SHP77 (cell line): ENCODE data around the gene PICK1.

Experiments used
- DNase-seq, 2 experiments: peaks; one replicate each; lab custom pipeline; 2025; lab: John Stamatoyannopoulos, UW

Gene PICK1

DNA sequence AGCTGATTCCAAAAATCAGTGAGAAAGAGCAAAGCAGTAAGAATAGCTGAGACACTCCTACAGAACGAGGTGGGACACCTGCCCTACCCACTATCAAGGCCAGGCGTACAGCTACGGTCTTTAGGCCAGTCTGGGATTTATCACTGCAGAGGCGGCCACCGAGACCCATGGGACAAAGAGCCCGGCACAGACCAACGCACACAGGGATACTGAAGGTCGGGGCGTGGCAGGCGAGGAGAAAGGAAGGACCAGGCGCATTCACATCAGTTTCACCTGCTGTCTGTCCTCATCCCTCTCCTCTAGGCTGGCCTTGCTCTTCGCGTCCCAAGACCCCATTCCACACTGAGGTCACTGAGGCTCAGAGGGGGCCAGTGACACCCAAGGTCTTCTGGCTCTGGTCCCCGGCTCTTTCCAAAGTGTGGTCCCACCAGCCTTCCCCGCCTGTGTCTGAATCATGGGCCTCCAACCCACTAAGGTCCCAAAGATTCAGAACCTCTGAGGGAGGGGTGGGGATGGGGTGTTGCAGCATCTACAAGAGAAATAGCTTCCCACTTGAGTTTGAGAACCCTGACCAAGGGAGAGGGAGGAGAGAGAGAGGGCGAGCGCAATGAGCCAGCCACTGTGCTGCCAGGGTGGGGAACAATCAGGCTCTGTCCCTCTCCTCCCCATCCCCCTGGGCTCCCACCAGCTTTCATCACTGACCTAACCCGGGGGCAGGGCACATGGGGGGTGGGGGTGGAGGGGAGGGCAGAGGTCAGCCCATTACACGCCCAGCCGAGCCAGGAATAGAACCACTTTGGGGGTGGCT, 7.2 kb upstream of the PICK1 start:
- no peak for DNase-seq

DNA sequence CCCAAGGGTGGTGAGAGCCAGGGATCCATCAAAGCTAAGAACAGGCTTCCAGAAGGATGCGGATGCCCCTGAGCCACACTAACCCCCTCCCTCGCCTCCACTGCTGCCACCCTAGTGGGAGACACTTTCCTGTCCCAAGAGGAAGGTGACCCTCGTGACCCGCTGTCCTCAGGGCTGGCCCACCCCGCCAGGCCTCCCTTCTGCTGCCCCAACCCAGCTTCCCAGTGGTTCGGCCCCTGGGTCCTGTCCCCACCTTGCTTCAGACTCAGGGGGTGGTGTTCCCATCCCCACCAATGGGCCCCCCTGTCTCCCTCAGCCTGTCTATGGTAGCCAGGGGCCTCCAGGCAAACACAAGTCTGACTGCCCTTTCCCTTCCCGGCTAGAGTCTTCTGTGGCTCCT, 6.5 kb upstream of the PICK1 start:
- DNase-seq = no peak

DNA sequence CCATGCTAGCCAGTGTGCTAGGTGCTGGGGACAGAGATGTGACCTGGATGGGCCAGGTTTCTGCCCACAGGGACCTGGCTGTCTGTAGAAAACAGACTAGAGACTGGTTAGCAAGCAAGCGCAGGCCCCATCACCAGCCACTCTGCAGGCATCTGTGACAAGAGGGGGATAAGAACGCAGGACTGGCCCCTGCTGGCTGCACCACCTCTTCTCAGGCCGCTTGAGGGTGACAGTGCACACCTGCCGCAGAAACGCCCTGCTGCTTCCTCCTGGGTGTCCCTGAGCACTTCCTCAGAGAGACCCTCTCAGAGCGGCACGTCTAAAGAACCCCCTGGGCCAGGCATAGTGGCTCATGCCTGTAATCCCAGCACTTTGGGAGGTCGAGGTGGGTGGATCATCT, 5.9 kb upstream of the PICK1 start:
- DNase-seq = peak in 1 of 2 experiments; percentile 52

DNA sequence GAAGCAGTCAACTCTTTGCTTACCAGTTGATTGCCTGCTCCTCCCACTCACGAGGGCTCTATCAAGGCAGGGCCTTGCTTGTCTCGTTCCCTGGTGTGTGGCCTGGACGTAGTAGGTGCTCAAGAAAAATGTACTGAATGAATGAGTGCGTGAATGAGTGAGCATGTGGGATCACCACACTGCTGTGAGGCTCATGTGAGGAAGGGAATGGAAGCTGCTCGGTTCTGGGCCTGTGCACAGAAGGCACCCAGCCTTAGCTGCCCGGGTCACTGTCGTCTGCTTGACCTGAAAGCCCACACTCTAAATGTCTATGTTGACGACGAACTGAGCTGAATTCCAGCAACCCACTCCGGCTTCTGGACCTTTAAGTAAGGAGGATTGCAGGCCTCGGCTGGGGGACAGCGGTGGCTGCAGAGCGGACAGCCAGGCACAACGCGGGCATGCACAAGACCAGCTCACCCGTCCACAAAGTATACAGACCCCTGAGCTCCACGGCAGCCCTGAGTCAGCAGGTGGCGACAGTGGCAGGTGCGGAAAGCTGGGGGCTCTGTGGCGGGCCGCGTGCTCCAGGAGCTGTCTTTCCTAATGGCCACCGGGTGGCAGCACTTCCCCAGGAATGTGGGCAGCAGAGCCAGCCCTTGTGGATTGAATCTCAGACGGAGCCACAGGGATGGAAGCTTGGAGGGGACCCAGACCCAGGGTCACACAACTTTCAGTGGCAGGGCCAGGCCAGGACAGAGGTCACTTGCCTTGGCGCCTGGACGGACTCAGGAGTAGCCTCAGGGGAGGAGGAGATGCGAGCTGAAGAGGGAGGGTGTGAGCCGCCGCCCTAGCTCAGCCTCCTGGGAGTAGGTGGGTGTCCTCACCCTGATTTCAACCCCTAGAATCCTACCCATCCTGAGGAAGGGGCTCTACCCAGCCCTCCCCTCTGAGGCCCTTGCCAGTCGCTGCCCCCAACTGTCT, 5.0 kb upstream of the PICK1 start:
- DNase-seq = peak; percentile 78 to 84

DNA sequence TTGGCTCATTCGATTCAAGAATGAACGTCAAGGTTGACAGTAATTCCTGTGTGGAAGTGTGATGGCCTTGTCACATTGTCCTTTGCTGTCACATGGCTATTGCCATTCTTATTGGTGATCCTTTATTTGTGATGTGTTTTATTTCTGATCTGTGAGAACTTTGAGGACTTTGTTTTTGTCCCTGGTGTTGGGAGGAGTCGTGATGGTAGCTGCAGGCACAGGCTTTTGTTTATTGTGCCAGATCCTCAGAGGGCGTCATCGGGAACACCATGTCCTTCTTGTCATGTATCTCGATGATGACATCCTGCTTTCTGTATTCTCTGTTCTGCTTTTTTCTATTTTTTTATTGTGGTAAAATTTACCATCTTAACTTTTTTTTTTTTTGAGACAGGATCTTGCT, 5.6 kb downstream of the PICK1 start:
- DNase-seq = no peak

DNA sequence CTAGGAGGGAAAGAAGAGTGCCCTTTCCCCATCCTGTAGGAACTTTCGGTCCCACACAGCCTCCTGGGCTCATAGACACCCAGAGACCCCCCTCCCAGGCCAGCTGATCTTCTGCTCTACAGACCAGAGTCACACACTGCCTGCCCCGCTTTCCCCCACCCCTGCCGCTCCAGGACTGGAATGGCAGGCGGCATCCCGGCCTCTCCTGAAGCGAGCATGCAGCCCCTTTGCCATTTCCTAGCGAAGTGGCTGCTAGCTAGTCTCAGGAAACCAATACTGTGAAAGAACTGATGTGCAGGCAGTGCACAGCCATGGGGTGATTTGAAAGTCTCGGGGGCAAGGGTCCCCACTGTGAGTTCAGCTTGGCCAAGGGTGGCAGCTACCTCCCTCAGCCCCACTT, 8.3 kb downstream of the PICK1 start:
- DNase-seq = no peak

DNA sequence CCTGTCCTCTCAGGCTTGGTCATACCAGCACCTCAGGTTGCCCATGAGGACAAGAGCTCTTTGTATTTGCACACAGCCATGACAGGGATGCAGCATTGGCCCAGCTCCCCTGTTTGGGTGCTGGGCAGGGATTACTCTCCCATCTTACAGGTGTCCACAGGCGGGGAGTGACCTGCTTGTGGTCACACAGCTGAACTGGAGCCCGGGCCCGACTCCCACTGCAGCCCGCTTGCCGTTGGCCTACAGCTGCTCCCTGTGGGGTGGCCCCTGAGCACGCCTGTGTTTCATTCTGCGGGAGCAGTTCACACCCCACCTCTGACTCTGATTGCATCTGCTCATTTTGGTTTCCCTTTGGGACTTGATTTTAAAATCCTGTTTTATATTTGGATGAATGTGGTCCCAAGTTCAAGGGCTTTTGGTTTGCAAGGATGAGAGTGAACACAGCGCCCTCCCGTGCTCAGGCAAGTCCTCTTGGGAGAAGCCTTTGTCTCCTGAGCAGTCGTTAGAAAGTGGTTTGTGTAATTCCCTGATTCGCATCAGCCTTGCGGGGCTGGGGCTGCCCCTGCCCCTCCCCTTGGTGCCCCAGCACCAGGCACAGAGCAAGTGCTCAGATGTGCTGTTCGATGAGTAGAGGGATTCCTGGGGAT, 9.3 kb downstream of the PICK1 start:
- no peak for DNase-seq

DNA sequence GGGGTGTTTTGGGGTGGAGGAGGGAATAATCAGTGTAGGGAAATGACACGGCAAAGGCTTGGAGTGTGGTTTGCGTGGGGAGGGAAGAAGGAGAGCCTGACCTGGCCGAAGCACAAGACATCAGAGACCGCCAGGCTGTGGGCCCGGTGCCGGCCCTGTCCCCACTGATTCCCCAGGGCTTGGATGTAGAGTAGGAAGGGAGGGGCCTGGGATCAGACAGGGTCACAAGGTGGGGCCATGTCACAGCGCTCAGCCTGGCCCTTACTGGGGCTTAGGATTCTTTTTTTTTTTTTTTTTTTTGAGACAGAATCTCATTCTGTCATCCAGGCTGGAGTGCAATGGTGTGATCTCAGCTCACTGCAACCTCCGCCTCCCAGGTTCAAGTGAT, 9.8 kb downstream of the PICK1 start:
- DNase-seq = no peak

DNA sequence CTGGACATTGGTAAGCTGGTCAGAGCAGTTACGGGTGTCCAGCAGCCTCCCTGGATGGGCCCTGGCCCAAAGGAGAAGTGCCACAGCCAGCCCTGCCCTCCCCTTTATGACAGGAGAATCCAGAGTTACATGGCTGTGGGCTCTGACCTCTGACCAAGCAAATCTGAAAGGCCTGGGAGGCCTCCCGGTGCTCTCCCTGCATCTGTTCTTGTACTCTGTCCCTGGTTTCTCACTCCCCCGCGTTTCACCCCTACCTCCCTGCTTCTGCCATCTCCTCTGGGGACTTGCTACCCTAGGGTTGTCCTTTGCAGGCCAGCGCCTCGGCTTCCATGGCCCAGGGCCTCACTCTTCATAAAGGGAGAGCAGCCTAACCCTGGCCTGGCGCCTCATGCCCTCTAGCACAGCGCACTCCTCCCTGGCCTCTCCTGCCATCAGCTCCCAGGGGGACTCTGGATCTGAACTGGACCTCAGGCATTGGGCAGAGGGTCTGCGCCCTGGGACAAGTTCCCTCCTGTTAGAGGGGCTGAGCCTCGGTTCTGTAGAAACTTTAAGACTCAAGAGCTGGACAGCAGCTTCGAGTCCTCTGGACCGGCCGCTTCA, 10.7 kb downstream of the PICK1 start:
- no peak for DNase-seq

DNA sequence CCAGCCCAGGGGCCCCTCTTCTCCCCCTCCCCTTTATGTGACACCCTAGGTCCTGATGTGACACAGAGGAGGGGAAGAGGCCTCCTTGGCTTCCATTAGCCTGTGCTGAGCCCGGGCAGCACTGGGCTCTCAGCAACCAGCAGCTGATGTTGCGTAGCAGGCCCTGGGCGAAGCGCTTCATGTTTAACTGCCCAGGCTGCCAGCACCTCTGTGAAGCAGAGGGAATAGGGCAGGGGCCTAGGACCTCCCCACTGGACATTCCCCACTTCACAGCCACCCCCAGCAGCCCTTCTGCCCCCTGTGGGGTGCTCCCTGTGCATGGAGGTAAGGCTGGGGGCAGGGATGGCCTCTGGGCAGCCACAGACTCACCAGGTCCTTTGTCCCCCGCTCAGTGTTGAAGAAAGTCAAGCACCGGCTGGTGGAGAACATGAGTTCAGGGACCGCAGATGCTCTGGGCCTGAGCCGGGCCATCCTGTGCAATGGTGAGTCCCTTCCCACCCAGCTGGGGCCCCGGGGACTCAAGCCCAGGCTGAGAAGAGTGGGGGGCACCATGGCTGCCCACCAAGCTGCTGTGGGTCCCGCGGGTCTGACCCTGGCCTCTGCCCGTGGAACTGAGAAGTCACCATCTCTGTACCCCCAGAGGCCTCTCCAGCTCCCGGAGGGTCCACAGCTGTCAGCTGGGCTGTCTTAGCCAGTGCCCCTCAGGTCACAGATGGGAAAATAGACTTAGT, 11.6 kb downstream of the PICK1 start:
- DNase-seq = no peak

DNA sequence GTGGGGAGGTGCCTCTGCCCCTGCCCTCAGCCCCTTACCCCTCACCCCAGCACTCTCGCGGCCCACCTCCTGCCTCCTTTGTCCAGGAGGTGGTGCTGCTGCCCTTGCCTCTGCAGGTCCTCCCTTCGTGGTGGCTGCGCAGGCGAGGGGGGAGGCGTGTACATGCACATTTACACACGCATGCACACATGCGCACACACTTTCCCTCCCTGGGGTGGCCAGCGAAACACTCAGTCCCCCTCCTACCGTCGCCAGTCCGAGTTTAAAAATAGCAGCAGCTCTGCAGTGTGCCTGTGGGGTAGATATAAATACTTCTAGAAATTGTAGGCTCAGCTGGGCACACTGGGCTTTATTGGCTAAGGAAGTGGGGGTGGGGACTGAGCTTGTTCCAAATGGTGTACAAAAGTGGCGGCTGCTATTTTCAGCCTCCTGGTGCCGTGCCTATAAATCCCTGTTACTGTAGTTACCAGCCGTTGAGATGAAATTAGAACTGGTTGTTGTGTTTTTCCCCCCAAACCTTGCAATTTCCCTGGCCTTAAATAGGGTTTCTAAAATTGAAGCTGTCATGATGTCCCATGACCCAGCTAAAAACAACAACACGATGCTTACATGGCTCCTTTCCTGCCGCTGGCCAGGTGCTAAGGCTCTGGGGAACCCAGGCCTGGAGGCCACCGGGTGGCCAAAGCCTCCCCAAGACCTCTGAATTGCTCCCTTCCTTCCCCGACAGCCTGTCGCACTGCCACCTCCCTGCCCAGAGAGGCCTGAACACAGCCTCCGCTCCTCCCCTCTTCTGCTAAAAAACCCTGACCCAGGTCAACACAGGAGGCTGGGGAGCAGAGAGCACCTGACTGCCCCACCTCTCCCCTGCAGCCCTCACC, 12.4 kb downstream of the PICK1 start:
- DNase-seq = no peak

DNA sequence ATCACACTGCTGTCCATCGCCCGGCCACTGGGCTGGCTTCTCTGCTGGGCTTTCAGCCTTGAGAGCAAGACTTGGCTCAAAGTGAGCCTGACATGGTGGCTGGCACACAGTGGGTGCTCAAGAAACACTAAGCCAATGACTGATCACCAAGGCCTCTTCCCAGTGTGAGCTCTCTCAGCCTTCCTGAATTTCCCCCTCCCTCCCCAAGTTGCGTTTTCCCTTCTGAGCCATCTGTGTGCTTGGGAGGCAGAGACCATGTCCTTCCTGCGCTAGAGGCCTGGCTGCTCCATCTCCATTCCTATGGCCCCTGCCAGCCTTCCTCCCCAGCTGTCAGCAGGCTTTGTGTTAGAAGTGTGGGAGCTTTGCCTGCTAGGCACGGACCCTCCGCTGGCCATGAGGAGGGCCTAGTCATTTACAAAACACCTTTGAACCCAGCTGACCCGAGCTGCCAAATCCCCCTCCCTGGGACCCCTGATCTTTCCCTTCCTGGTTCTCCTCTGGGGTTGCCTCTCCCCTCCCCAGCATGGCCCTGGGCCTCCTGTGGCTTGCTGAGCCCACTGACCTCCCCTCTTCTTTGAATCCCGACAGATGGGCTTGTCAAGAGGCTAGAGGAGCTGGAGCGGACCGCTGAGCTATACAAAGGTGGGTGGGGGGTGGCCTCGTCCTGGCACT, 13.2 kb downstream of the PICK1 start:
- DNase-seq = no peak

DNA sequence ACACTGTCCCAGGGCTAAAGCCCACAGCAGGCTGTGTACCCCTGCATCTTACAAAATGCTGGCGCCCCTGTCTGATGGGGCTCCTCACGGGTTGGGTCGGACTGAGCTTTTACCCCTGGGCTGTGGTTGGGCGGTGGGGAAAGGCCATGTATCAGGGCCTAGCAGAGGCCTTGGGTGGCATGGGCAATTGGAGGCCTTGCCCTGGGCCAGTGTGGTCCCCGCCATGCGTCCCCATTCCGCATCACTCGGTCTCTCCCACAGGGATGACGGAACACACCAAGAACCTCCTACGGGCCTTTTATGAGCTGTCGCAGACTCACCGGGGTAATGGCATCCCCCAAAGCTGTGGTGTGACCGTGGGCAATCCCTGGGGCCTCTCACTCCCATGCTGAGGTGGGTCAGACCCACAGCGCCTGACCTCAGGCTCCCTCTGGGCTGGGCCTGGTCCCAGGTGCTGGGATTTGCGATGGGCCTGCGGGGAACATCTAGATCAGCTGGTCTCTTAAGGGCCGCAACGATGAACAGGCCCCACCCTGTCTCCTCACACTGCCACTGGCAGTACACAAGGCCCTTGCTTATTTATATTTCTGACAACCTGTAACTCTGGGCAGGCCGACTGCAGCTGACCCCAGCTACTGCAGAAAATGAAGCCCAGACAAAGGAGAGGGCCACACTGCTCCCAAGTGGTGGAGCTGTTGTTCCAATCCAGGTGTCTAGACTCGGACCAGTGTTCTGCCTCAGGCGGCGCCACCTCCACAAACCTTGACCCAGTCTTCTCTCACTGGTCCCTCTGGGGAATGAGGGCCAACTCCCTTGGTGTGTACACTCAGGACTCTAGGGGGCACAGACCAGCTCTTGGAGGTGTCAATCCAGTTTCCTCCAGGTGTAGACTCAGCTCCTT, 14.5 kb downstream of the PICK1 start:
- no peak for DNase-seq

DNA sequence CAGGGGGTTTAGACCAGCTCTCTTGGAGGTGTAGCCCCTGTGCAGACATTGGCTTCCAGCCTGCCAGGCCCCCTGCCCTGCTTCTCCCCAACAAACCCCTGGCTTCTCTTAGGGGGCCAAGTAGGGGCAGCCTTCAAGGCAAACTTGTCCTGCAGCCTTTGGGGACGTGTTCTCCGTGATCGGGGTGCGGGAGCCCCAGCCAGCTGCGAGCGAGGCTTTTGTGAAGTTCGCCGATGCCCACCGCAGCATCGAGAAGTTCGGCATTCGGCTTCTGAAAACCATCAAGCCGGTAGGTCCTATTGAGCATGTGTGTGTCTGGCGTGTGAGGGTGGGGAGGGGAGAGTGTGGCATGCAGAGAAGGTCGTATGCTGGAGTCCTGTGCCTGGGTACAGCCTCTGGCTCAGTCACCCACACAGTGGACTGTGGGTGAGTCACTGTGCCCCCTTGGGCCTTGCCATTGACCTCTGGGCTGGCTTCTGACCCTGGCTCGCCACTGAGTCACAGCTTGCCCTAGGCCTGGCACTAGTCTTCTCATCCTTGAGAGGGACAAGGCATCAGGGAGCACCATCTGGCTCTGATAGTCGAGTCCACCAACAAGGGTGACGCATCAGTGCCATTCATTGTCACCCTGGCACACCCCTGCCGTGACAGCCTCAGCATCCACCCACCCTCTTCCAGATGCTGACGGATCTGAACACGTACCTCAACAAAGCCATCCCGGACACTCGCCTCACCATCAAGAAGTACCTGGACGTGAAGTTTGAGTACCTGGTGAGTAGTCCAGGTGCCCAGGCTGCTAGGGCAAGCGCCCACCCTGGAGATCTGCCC, 15.3 kb downstream of the PICK1 start:
- DNase-seq = no peak

DNA sequence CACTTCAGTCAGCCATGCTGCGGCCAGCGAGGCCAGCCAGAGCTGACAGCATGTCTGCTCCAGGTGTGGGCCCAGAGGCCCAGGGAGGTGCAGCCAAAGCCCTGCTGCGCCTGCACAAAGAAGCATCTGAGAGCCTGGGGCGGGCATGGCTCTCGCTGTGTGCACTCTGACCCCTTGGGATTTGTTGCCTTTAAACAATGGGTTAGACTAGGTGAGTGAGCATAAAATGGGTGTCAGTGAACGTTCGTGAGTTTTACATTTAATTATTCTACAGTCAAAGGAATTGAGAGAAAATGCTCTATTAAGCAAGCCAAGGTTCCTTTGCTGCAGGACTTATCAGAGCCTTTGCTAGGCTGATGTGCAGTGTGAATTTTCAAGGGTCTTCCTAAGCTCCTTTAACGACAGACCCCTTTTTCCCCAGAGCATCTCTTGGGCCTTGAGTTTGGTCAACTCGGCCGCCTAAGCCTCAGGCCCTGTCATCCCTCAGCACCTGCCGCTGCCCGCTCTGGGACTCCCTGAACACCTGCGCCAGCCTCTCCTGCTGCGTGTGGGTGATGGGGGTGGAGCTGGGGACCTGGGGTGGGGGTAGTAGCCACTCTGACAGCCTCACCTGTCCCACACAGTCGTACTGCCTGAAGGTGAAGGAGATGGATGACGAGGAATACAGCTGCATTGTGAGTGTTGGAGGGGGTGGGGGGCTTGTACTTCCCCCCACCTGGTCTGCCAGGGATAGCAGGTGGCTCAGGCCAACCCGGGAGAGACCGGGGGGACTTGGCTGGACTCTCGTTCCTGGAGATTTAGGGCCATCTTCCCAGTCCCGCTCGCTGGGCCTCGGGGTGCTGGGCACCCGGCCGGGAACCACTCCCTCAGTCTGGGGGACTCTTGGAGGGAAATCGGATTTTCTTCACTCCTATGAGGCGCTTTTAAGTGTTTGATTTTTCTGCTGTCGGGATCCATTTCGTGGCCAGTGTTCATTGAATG, 16.2 kb downstream of the PICK1 start:
- DNase-seq = no peak

DNA sequence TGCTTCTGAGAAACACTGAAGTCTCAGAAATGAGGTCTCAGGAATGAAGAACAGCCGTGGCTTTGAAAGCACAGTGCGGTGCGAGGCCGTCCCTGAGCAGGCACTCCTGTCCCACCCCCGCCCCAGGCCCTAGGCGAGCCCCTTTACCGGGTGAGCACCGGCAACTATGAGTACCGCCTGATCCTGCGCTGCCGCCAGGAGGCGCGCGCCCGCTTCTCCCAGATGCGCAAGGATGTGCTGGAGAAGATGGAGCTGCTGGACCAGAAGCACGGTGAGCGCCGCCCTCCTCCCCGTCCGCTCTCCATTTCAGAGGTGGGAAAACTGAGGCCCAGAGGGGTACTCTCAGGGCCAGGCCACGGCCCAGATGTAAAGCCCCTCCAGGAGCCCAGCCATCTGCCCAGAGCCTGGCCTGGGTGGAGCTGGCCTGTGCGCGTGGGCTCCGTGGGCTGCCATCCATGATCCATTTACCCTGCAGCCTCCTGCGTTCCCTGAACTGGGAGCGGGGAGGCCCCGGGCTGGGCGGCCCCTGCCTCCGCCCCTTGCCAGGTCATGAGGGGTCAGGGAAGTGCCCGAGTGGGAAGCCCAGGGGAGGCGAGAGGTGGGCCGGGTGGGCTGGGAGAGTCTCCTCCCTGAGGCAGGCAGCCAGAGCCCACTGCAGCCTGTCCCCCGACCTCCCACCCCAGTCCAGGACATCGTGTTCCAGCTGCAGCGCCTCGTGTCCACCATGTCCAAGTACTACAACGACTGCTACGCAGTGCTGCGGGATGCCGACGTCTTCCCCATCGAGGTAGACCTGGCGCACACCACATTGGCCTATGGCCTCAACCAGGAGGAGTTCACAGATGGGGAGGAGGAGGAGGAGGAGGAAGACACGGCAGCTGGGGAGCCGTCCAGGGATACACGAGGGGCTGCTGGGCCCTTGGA, 17.2 kb downstream of the PICK1 start:
- no peak for DNase-seq
